Measurements from ENCODE around the gene CMTM3. TPM values are rescaled to one million over a fixed set of nuclear protein-coding genes. Genes with fewer than 3 reads are reported as not detected.

Gene CMTM3
- total RNA-seq, 6 experiments from 2014 or later: 1.6 to 9.6 (median 5.4) TPM

DNA sequence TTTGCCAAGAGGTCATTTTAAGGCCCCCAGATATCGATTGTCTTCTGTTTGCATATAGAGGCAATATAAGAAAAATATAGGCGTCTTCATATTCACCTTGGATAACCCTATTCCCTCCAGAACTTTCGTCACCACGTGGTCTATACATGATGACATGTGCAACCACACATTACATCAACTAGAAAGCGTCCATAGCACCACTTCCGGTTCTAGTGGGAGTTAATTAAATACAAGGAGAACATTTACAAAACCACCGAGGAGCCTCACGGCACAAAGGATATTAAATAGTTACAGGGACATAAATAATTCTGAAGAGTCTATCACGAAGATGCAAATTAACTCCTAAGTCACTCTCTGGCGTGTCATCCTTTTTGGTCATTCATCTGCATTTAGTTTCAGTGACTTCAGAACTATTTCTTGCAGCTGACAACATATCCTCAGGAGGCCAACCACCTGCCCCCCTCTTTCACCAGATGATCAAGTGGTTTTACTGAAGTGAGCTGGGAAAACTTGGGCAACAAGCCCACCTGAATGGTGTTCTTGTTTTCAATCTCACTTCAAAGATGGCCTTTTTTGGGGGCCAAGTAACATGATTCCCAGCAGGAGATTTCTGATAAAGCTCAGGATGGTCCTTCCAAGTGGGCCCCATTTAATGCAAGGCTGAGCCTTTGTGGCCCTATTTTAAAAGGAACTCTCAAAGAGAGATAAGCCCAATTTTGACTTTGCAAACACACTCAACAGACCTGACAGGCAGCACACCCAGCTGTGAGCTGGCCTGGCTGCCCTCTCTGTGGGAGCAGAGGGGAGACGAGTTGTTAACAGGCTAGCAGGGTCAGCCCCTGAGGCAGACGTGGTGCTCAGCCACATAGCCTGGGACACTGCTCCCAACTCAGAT, 15.3 kb downstream of the CMTM3 start:
- no peak for ATAC-seq
- H3K36me3 ChIP-seq: no peaks in the 10 kb centered on the region

DNA sequence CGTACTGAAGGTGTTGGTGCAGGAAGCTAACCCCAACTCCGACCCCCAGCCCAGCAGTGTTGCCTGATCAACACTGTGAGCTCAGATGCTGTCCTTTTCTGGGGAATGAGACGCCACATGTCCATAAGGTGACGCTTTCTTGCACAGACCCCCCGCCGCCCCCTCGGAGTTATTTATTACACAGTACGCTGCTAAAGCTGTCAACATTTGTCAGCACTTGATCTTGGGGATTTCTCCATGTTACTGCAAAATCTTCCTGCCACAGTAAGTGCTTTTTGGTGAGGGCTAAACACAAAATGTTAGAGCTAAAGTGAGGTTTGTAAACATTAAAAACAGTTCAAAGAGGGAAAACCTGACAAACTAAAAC, 15.9 kb downstream of the CMTM3 start:
- no peaks in the 10 kb centered on the region for H3K36me3 ChIP-seq
- intact Hi-C loops (cut with DNase I): no loop called here
- no peak for TF ChIP-seq CTCF (IDR thresholded peaks at IDR 0.05)
- TF ChIP-seq POLR2A (IDR thresholded peaks at IDR 0.05): no peak

More for the DNA sequence above, 15.3 kb downstream of the CMTM3 start:
- Histone ChIP-seq H3K27me3 (no peaks in the 10 kb centered on the region), H3K4me3 (no peak overlapping the region), H3K4me1 (peaks cover 0 to 36% (median 8%) of the 10 kb centered on the region in 4 donors), H3K9me3 (no peaks in the 10 kb centered on the region), H3K27ac (no peak overlapping the region)
- intact Hi-C loops (cut with DNase I): no loop called here
- TF ChIP-seq POLR2A (IDR thresholded peaks at IDR 0.05): no peak
- no peak for TF ChIP-seq CTCF (IDR thresholded peaks at IDR 0.05)
- no peak for DNase-seq
- 72% methylated on average over 10 of the region's 12 CpGs for WGBS (ENCODE audit: insufficient coverage, low coverage, low lambda C conversion rate, missing lambda C conversion rate)

GRCh38 chr16:66621973-66622372, 17.5 kb downstream of the CMTM3 start:
- Histone ChIP-seq H3K4me3 (no peak overlapping the region), H3K27ac (no peak overlapping the region), H3K4me1 (peaks cover 0 to 24% (median 4%) of the 10 kb centered on the region in 4 donors), H3K9me3 (no peaks in the 10 kb centered on the region), H3K27me3 (no peaks in the 10 kb centered on the region), H3K36me3 (no peaks in the 10 kb centered on the region)
- DNase-seq (no peak), ATAC-seq (no peak)
- TF ChIP-seq POLR2A (IDR thresholded peaks at IDR 0.05): no peak
- no peak for TF ChIP-seq CTCF (IDR thresholded peaks at IDR 0.05)
- intact Hi-C loops (cut with DNase I): no loop called here
- WGBS (ENCODE audit: insufficient coverage, low coverage, low lambda C conversion rate, missing lambda C conversion rate): 97% methylated on average over 5 of the region's 14 CpGs

More for the DNA sequence above, 15.9 kb downstream of the CMTM3 start:
- Histone ChIP-seq H3K27me3 (no peaks in the 10 kb centered on the region), H3K4me1 (peaks cover 0 to 36% (median 8%) of the 10 kb centered on the region in 4 donors), H3K9me3 (no peaks in the 10 kb centered on the region), H3K27ac (no peak overlapping the region), H3K4me3 (no peak overlapping the region)
- DNase-seq: no peak
- WGBS (ENCODE audit: insufficient coverage, low coverage, low lambda C conversion rate, missing lambda C conversion rate): 85% methylated on average over 4 of the region's 8 CpGs
- no peak for ATAC-seq

DNA sequence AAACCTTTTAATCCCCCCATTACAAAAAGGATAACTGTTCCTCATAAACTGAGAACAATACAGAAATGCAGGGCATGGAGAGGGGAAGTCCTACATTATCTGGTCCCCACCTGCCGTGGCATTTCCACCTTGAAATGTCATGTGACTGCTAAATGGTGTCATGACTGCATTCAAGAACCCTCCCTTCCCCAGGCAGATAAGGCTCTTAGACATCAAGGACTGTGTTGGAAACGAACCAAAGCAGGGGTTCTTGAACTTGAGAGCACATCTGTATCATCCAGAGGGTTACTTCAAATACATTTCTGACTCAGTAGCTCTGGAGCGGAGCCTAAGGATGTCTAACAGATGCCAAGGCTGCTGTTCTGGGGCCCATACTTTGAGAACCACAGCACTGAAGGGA, 18.4 kb downstream of the CMTM3 start:
- H3K9me3 ChIP-seq: no peaks in the 10 kb centered on the region
- no peak overlapping the region for H3K4me3 ChIP-seq
- no peak overlapping the region for H3K27ac ChIP-seq
- TF ChIP-seq POLR2A (IDR thresholded peaks at IDR 0.05): no peak
- no peak for TF ChIP-seq CTCF (IDR thresholded peaks at IDR 0.05)
- no peaks in the 10 kb centered on the region for H3K27me3 ChIP-seq
- no peaks in the 10 kb centered on the region for H3K36me3 ChIP-seq
- peaks cover 0 to 15% (median 3%) of the 10 kb centered on the region in 4 donors for H3K4me1 ChIP-seq
- no peak for DNase-seq
- ATAC-seq: no peak
- intact Hi-C loops (cut with DNase I): no loop called here
- 58% methylated on average over 2 of the region's 3 CpGs for WGBS (ENCODE audit: insufficient coverage, low coverage, low lambda C conversion rate, missing lambda C conversion rate)
